Fibroblast of the aortic adventitia (primary cell): ENCODE data around the gene COMP. TPM values are rescaled to one million over a fixed set of nuclear protein-coding genes. Genes with fewer than 3 reads are reported as not detected.

Experiments used
- DNase-seq: peaks from one replicate; pipeline ENCODE4 v3.0.0-alpha.2; 2010; ENCODE audit warnings: low read depth
- H3K4me3 ChIP-seq: 2 replicates; pipeline ENCODE4 v1.5.1; 2011; ENCODE audit warnings: low read depth, mild to moderate bottlenecking, control low read depth, low read length, moderate library complexity
- total RNA-seq: library from RNA; depleted of rRNA; stranded (reverse); fragments of >200 nt; gene quantifications from 2 replicates; pipeline ENCODE4 v1.2.3, GENCODE V29; 2012; ENCODE audit warnings: low replicate concordance
- TF ChIP-seq, protein P1 (sequence below): IDR thresholded peaks from 2 replicates; pipeline ENCODE4 v1.5.1; 2011; ENCODE audit warnings: mild to moderate bottlenecking, low read length, control low read depth, inconsistent platforms; ENCODE audit not compliant: insufficient read depth

COMP gene
- total RNA-seq, 1 donor, result 0.63 TPM

DNA sequence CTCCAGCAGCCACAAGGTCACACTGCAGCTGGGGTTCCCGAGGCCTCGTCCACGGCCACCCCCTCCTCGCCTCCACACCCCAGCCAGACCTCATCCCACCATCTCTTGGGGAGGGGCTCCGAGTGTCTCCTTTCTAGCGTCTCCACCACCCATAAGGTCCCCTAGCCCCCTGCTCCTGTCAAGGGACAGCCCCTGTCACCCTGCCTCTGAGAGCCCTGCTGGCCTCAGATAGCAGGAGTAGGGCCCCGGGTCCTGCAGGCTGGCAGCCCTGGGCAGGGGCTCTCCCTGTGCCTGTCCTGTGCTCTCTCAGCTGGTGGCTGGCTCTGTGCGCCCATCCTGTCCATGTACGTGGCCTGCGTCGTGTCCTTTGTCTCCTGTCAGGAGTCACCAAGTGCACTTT is 17.0 kb downstream of the COMP start:
- TF ChIP-seq, protein P1, sequence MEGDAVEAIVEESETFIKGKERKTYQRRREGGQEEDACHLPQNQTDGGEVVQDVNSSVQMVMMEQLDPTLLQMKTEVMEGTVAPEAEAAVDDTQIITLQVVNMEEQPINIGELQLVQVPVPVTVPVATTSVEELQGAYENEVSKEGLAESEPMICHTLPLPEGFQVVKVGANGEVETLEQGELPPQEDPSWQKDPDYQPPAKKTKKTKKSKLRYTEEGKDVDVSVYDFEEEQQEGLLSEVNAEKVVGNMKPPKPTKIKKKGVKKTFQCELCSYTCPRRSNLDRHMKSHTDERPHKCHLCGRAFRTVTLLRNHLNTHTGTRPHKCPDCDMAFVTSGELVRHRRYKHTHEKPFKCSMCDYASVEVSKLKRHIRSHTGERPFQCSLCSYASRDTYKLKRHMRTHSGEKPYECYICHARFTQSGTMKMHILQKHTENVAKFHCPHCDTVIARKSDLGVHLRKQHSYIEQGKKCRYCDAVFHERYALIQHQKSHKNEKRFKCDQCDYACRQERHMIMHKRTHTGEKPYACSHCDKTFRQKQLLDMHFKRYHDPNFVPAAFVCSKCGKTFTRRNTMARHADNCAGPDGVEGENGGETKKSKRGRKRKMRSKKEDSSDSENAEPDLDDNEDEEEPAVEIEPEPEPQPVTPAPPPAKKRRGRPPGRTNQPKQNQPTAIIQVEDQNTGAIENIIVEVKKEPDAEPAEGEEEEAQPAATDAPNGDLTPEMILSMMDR, result no peak
- DNase-seq, result no peak
- no peak overlapping the region for H3K4me3 ChIP-seq

DNA sequence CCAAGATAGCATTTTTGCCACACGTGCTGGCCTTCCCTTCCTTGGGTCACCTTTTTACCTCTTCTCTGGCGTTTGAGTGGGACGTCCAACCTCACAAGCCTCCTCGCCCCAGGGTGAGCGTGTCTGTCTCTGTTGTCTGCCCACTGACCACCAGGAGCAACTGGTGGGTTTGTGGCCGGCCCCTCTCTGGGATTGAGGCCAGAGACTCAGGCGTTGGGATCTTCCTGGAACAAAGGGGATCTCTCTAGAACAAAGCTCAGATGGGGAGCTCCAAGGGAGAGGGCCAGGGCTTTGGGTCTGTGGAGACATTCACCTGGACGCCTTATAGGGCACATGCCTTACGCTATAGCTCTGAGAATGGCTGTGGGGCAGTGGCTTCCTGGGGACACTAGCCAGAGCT is 17.4 kb downstream of the COMP start:
- TF ChIP-seq, protein P1, result no peak
- no peak for DNase-seq
- no peak overlapping the region for H3K4me3 ChIP-seq

DNA sequence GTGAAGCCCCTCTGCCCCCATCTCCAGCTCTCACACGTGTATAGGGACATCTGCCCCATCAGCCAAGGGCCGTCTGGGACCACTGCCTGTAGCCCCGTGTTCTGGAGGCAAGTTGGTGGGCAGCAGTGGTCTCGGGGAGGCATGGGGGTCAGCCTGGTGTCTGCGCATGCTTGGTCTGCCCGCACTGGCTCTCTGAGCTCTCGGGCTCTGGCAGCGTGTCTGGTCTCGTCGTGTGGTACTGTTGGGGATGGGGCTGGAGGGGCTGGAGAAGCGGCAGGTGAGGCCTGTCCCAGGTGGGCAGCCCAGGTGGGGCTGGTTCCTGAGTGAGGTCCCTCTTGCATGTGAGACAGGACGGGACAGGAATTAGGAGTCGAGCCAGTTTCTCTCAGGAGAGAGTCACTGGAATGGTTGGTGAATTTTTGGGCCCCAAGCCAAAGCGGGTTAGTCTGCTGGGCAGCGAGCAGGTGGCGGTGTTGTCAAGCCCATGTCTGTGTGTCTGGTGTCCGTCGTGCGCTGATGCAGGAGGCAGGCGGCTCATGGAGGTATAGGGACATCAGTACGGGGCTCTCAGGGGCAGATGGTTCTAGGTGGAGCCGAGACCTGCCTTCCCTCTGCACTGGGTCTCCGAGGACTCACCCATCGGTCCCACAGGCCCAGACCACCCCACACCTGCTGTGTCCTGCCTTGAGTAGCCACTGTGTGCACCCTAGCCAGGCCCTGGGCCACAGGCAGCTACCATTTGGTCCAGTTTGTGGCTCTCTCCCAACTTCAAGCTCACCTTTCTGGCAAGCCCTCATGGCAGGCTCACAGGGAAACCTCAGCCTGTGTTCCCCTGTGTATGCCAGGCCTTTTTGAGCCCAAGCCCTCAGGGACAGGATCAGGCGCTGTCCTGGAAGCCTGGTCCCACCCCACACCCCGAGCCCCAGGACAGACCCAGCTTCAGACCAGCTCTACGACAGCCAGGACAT is 18.2 kb downstream of the COMP start:
- DNase-seq, result no peak
- H3K4me3 ChIP-seq, result no peak overlapping the region
- TF ChIP-seq, protein P1, result no peak

DNA sequence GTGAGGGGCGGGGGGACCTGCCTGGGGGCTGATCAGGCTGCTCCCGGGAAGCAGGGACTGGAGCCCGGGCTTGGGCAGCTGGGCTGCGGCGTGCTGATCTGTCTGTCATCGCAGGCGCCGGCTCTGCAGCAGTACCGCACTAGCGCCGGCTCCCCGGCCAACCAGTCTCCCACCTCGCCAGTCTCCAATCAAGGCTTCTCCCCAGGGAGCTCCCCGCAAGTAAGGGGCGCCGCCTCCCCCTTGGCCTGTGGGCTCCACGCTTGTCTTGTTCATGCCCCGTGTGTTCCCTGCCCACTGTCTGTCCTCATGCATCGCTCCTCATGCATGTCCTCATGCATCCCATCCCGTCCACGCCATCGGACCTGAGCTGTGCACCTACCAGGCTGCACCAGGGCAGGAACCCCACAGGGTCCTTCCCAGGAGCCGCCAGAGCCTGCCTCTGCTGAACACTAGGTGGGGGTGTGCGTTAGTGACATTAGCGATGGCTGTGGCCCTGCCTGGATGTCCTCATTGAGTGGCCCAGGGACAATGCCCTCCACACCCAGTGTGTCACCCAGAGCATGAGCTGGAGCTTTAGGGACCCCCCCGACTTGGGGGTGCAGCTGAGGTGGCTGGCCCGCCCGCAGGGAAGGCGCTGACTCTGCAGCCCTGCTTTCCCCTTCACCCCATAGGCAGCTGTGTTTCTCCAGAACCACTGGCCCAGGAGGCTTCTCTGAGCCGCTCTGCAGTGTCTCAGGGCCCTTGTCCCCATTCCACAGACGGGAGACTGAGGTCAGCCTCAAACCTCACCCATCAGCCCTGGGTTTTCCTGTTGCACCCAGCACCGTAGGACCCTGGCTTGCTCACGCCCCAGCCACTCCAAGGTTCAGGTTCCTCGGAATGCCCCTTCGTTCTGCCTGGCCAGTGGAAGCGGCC is 19.5 kb downstream of the COMP start:
- TF ChIP-seq, protein P1, result no peak

DNA sequence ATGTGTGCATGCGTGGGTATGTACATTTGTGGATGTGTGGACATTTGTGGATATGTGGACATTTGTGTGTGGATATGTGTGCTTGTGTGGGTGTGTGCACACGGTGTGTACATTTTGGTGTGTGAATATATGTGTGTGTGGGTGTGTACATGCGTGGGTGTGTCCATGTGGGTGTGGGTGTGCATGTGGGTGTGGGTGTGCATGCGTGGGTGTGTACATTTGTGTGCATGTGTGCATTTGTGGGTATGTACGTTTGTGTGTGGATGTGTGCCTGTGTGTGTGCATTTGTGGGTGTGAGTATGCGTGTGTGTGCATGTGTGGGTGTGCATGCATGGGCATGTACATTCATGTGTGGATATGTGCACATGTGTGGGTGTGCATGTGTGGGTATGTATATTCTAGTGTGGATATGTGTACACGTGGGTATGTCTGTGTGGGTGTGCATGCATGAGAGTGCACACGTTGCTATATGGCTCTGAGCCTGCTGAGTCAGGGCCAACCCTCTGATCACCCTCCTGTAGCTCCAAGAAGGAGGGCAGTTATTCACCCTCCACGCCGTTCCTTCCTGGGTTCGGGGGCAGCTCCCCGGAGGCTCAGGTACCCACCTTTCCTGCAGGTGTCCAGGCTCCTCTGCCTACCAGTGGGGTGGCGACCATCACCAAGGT is 20.3 kb downstream of the COMP start:
- H3K4me3 ChIP-seq, result no peak overlapping the region
- DNase-seq, result no peak
- TF ChIP-seq, protein P1, result no peak

More for the DNA sequence above, 19.5 kb downstream of the COMP start:
- no peak overlapping the region for H3K4me3 ChIP-seq
- DNase-seq, result no peak

DNA sequence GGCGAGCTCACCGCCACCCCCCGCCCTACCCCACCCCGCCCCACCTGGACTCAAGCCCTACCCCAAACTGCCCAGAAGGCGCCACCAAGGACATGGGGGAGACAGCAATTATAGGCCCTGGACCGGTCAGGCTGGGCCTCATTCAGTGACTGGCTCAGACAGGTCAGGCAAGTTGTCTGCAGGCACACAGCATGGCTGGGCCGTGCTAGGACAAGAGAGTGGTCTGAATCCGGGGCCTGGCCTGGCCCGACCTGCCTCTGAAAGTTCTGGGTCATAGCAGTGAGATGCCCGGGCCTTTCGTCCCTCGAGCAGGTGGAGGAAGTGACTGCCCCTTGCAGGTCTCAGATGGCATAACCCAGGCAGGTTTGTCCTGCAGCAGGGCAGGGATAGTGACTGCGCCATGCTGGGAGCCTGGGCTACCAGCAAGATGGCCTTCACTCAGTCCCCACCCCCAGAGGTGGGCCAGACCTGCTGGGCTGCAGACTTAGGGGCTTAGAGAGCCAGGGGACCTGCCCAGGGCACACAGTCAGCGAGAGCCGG is 21.0 kb downstream of the COMP start:
- TF ChIP-seq, protein P1, result no peak
- H3K4me3 ChIP-seq, result no peak overlapping the region
- DNase-seq, result no peak
